ENCODE data around the gene ZSCAN21.

Gene ZSCAN21

DNA sequence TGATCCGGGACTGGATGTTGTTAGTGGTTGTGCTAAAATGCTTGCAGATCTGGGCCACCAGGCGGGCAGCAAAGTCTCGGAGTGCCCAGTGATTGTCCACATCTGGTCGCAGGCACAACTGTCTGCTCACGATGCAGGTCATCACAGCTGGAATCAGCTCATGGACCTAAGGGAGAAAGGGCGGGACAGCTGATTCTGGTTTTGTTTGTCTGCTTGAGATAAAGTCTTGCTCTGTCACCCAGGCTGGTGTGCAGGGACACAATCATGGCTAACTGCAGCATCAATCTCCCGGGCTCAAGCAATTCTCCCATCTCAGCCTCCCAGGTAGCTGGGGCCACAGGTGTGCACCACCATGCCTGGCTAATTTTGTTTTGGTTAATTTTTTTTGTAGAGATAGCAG, 61.6 kb downstream of the ZSCAN21 start:
- Histone ChIP-seq H3K27me3 (ENCODE audit: control insufficient read depth, insufficient read depth, low read length) (no peaks in the 10 kb centered on the region), H3K27ac (no peak overlapping the region), H3K36me3 (ENCODE audit: control insufficient read depth, insufficient read depth, low read length) (no peaks in the 10 kb centered on the region), H3K4me3 (ENCODE audit: low read depth, low read length) (no peak overlapping the region), H3K79me2 (no peaks in the 10 kb centered on the region), H3K9ac (no peak overlapping the region), H3K4me2 (ENCODE audit: low read length) (no peak overlapping the region), H3K4me1 (no peaks in the 10 kb centered on the region), H3K9me3 (ENCODE audit: control insufficient read depth, low read length) (no peaks in the 10 kb centered on the region), H2AFZ (no peak overlapping the region)
- TF ChIP-seq CTCF (IDR thresholded peaks at IDR 0.05) = no peak

GRCh38 chr7:100111914-100112313, 62.3 kb downstream of the ZSCAN21 start:
- Histone ChIP-seq H3K4me2 (ENCODE audit: low read length) (no peak overlapping the region), H3K27me3 (ENCODE audit: control insufficient read depth, insufficient read depth, low read length) (no peaks in the 10 kb centered on the region), H3K4me3 (ENCODE audit: low read depth, low read length) (no peak overlapping the region), H3K4me1 (no peaks in the 10 kb centered on the region), H3K9ac (no peak overlapping the region), H3K79me2 (no peaks in the 10 kb centered on the region), H3K27ac (no peak overlapping the region), H3K9me3 (ENCODE audit: control insufficient read depth, low read length) (no peaks in the 10 kb centered on the region), H2AFZ (no peak overlapping the region), H3K36me3 (ENCODE audit: control insufficient read depth, insufficient read depth, low read length) (no peaks in the 10 kb centered on the region)
- TF ChIP-seq CTCF (IDR thresholded peaks at IDR 0.05) = no peak

All from parathyroid adenoma (tissue), 2 donors.